T-helper 17 cell (primary cell): ENCODE data around the gene PCBP1. TPM values are rescaled to one million over a fixed set of nuclear protein-coding genes. Genes with fewer than 3 reads are reported as not detected.
A peak's percentile ranks its signal among the peaks of the same experiment; 100 is the strongest.
"Not testable (repeated sequence)": the region's sequence is repeated elsewhere in the genome, so short reads cannot be mapped to it uniquely, and the experiment has no call there.

Experiments
- ATAC-seq: fragments of 150-1000 bp; cut with Tn5 transposase; 2 replicates; pipeline ENCODE4 v1.10.0; 2021; ENCODE audit warnings: mild to moderate bottlenecking, moderate library complexity
- DNase-seq, 3 donors: peaks; one replicate each; pipeline versions ENCODE4 v3.0.0 to v3.0.0-alpha.2; 2020 to 2021
- H3K9me3 ChIP-seq: one replicate; pipeline ENCODE4 v1.7.0; 2013; ENCODE audit warnings: low read length, mild to moderate bottlenecking; ENCODE audit not compliant: control insufficient read depth, poor library complexity, severe bottlenecking
- H3K27ac Mint-ChIP-seq: one replicate; pipeline ENCODE4 v1.8.0; 2022; ENCODE audit warnings: mild to moderate bottlenecking, moderate library complexity, mixed read lengths
- H3K27me3 Mint-ChIP-seq: one replicate; pipeline ENCODE4 v1.8.0; 2022; ENCODE audit warnings: mixed read lengths
- H3K36me3 Mint-ChIP-seq: one replicate; pipeline ENCODE4 v1.8.0; 2022; ENCODE audit warnings: low read depth, mixed read lengths
- H3K4me1 Mint-ChIP-seq: one replicate; pipeline ENCODE4 v1.8.0; 2022; ENCODE audit warnings: mild to moderate bottlenecking, mixed read lengths
- H3K4me3 Mint-ChIP-seq: one replicate; pipeline ENCODE4 v1.8.0; 2022; ENCODE audit warnings: mild to moderate bottlenecking, moderate library complexity, mixed read lengths
- total RNA-seq, 4 donors: library from RNA in 2 of 4; stranded (reverse) in 2 of 4; gene quantifications; one replicate each; pipeline ENCODE4 v1.2.3 and lab custom pipeline; 2022 to 2026

The PCBP1 gene
- total RNA-seq, 2 donors from 2014 or later, result 334 to 345 TPM

DNA sequence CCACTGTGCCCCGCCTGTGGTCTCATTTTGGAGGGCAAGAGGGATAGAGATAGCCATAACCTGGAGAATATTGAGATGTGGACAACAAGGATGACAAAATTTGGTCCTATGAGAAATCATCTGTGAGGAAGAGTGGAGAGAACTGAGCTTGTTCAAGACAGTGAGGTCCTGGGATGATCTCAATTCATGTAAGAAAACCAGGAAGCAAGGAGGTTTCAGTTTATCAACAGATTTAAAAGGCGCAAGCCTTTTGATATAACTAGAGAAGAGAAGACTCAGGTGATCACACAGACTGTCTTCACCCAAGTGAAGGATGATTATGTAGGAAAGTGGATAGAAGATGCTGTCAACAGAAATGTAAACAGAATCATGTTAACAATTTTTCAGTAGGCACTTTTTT is 39.1 kb downstream of the PCBP1 start:
- H3K4me1 Mint-ChIP-seq, result peaks cover 47% of the 10 kb centered on the region
- peak overlapping the region; percentile 100 for H3K27ac Mint-ChIP-seq
- peak overlapping the region; percentile 96 for H3K4me3 Mint-ChIP-seq
- H3K27me3 Mint-ChIP-seq, result no peaks in the 10 kb centered on the region
- ATAC-seq (no peak), DNase-seq (no peak)
- no peaks in the 10 kb centered on the region for H3K9me3 ChIP-seq
- no peaks in the 10 kb centered on the region for H3K36me3 Mint-ChIP-seq

- Mint-ChIP-seq H3K36me3 (no peaks in the 10 kb centered on the region), H3K27me3 (no peaks in the 10 kb centered on the region), H3K4me1 (peaks cover 58% of the 10 kb centered on the region), H3K4me3 (no peak overlapping the region), H3K27ac (peak overlapping the region; percentile 100)
- DNase-seq (no peak), ATAC-seq (no peak)
- no peaks in the 10 kb centered on the region for H3K9me3 ChIP-seq
Observed at GRCh38 chr2:70128005-70128404, 40.7 kb downstream of the PCBP1 start.

DNA sequence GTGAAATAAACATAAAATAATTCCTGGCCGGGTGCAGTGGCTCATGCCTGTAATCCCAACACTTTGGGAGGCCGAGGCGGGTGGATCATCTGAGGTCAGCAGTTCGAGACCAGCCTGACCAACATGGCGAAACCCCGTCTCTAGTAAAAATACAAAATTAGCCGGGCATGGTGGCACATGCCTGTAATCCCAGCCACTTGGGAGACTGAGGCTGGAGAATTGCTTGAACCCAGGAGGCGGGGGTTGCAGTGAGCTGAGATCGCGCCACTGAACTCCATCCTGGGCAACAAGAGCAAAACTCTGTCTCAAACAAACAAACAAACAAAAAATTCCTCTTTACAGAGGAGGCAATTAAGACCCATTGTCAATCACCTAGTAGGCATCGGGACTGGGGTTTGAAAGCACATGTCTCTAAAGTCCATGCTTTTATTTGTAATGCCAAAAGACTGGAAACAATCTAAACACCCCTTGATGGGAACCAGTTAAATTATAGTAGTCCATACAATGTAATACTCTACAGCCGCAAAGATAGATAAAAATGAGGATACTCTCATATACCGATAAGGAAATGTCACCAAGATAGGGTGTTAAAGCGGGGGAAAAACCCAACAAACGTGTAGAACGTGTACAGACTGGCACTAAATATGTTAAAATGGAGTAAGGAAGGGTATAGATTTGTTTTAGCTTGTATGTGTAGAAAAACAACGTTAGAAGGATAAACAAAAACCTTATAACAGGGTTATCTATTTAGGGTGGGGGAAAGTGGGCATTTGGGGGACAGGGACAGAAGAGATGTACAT is 44.3 kb downstream of the PCBP1 start:
- H3K4me1 Mint-ChIP-seq, result peaks cover 52% of the 10 kb centered on the region
- peak overlapping the region; percentile 95 for H3K4me3 Mint-ChIP-seq
- H3K36me3 Mint-ChIP-seq, H3K27me3 Mint-ChIP-seq, DNase-seq, H3K9me3 ChIP-seq: not testable (repeated sequence)
- peak; percentile 22 for ATAC-seq
- H3K27ac Mint-ChIP-seq, result peak overlapping the region; percentile 100

DNA sequence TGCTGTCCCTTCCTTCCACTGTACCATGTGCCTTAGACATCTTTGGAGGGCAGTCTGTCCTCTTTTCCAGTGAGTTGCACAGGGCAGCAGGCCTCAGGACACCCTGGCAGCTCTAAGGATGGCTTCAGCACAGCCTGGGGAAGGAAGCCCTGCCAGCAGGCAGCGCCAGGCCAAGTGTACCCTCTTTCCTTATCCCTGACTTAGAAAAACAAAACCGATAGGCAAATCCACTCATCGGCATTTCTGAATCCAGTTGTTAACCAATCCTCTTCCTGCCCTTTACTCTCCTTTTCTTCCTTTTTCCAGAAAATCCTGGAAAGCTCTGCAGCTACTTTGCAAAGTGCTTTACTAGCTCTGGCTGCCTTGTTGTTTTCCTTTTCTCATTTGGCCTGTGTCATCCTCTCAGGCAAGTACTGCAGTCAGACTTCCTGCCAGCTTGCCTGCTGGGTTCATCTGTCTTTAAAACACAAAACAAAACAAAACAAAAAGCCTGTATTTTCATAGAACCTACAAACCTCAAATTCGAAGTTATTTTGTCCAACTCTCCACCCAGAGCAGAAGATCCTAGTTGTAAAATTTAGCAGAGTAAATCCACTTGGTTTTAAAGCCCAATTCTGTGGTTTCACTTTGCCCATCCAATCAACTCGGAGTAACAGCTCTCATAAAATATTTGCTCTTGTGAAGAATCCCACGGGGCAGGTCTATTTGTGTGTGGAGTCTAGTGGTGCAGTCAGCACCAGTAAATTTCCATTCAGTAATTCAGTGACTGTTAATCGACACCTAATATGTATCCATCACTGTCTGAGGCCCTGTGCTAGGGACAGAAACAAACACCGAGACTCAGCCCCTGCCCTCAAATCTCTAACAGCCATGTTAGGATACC is 45.2 kb downstream of the PCBP1 start:
- Mint-ChIP-seq H3K27me3 (no peaks in the 10 kb centered on the region), H3K4me1 (peaks cover 51% of the 10 kb centered on the region), H3K4me3 (peak overlapping the region; percentile 95), H3K36me3 (no peaks in the 10 kb centered on the region), H3K27ac (peak overlapping the region; percentile 100)
- DNase-seq (peak in 1 of 3 donors; percentile 28), ATAC-seq (peak; percentile 60)
- H3K9me3 ChIP-seq, result no peaks in the 10 kb centered on the region

- Mint-ChIP-seq H3K4me1 (peaks cover 56% of the 10 kb centered on the region), H3K36me3 (no peaks in the 10 kb centered on the region)
- no peak for ATAC-seq
Observed at GRCh38 chr2:70133127-70133452, 45.8 kb downstream of the PCBP1 start.

GRCh38 chr2:70133491-70134322 is 46.4 kb downstream of the PCBP1 start:
- Mint-ChIP-seq H3K27me3 (no peaks in the 10 kb centered on the region), H3K4me1 (peaks cover 56% of the 10 kb centered on the region), H3K4me3 (peak overlapping the region; percentile 95), H3K36me3 (no peaks in the 10 kb centered on the region), H3K27ac (peak overlapping the region; percentile 100)
- peak; percentile 53 for ATAC-seq
- H3K9me3 ChIP-seq, result no peaks in the 10 kb centered on the region
- peak in 1 of 3 donors; percentile 31 for DNase-seq

More at GRCh38 chr2:70133127-70133452, 45.8 kb downstream of the PCBP1 start:
- no peak for DNase-seq
- H3K4me3 Mint-ChIP-seq, result peak overlapping the region; percentile 95
- H3K27me3 Mint-ChIP-seq, result no peaks in the 10 kb centered on the region
- no peaks in the 10 kb centered on the region for H3K9me3 ChIP-seq
- peak overlapping the region; percentile 100 for H3K27ac Mint-ChIP-seq

GRCh38 chr2:70134323-70134983 is 47.2 kb downstream of the PCBP1 start:
- H3K27me3 Mint-ChIP-seq, H3K9me3 ChIP-seq, DNase-seq, H3K36me3 Mint-ChIP-seq, ATAC-seq: not testable (repeated sequence)
- peak overlapping the region; percentile 75 for H3K4me3 Mint-ChIP-seq
- H3K27ac Mint-ChIP-seq, result peak overlapping the region; percentile 100
- peaks cover 59% of the 10 kb centered on the region for H3K4me1 Mint-ChIP-seq

Other genes starting within 250 kb of the PCBP1 start
- gene SNRNP27, start 193.5 kb upstream of the PCBP1 start, total RNA-seq, result 10 to 100 TPM; 33.5 to 38.6 TPM
- 10 to 100 TPM; 45.0 to 46.2 TPM for gene MXD1, start 172.4 kb upstream of the PCBP1 start, total RNA-seq
- 1 to 10 TPM; 1.1 to 1.7 TPM for gene ASPRV1, start 125.8 kb upstream of the PCBP1 start, total RNA-seq
- gene C2orf42, start 103.5 kb downstream of the PCBP1 start, total RNA-seq, result 10 to 100 TPM; 13.7 to 18.1 TPM
- 10 to 100 TPM; 68.1 to 78.2 TPM for gene TIA1, start 161.2 kb downstream of the PCBP1 start, total RNA-seq
- 1 to 10 TPM; 8.0 to 9.3 TPM for gene PCYOX1, start 170.7 kb downstream of the PCBP1 start, total RNA-seq
- 10 to 100 TPM; 78.4 to 90.1 TPM for gene SNRPG, start 206.3 kb downstream of the PCBP1 start, total RNA-seq
- gene FAM136A, start 214.6 kb downstream of the PCBP1 start, total RNA-seq, result 10 to 100 TPM; 15.5 to 30.6 TPM